B cell (primary cell): Measurements from ENCODE around the gene TRIM9. TPM values are rescaled to one million over a fixed set of nuclear protein-coding genes. Genes with fewer than 3 reads are reported as not detected.

ENCODE experiments used
- ATAC-seq: fragments of 200-7000 bp; cut with Tn5 transposase; one replicate; pipeline ENCODE4 v1.10.0; 2021; ENCODE audit warnings: low read depth, mild to moderate bottlenecking, moderate number of reproducible peaks, moderate library complexity
- CTCF ChIA-PET: fragments of 350-600 bp; sonication (Branson Sonifier 250); formaldehyde crosslinking; loops from one replicate; lab custom pipeline; 2021; ENCODE audit warnings: antibody characterized with exemption, inconsistent platforms; lab: Charles Lee
- POLR2A ChIA-PET: fragments of 350-600 bp; sonication (Branson Sonifier 250); formaldehyde crosslinking; loops from one replicate; lab custom pipeline; 2021; ENCODE audit warnings: antibody characterized with exemption; lab: Charles Lee
- DNase-seq: peaks from one replicate; pipeline ENCODE4 v3.0.0; 2013
- H2AFZ ChIP-seq: 2 replicates; pipeline ENCODE4 v1.6.1; 2012; ENCODE audit warnings: mild to moderate bottlenecking, low read depth, low read length; ENCODE audit not compliant: insufficient read depth, poor library complexity, severe bottlenecking
- H3K27ac ChIP-seq, 2 donors: 1 replicate in 1 of 2; 2 replicates in 1 of 2; pipeline ENCODE4 v1.5.1; 2012 to 2013; ENCODE audit warnings: low read length in 2 of 2, mild to moderate bottlenecking in 2 of 2, moderate library complexity in 1 of 2
- H3K27me3 ChIP-seq, 4 experiments: fragments of 200-600 bp in 1 of 4; sonication (generic) in 1 of 4; replicated peaks in 1 of 4; 1 replicate in 2 of 4; 2 replicates in 2 of 4; pipeline versions ENCODE4 v1.6.1 to v1.7.0; 2013 to 2016; ENCODE audit warnings: low read length in 3 of 4, mild to moderate bottlenecking in 2 of 4, mixed read lengths in 1 of 4, moderate library complexity in 1 of 4; ENCODE audit not compliant: insufficient read depth in 4 of 4, control insufficient read depth in 3 of 4; ENCODE audit errors: control extremely low read depth in 1 of 4
- H3K36me3 ChIP-seq, 2 experiments: replicated peaks in 1 of 2; 1 replicate in 1 of 2; 2 replicates in 1 of 2; pipeline versions ENCODE4 v1.6.1 to v1.7.1; 2013; ENCODE audit warnings: low read length in 1 of 2; ENCODE audit not compliant: insufficient read depth in 2 of 2, control insufficient read depth in 1 of 2; ENCODE audit errors: control extremely low read depth in 1 of 2, extremely low read depth in 1 of 2
- H3K4me1 ChIP-seq, 2 donors: fragments of 200-600 bp in 1 of 2; sonication (generic) in 1 of 2; 1 replicate in 1 of 2; 2 replicates in 1 of 2; pipeline versions ENCODE4 v1.5.1 to v1.6.1; 2013 to 2017; ENCODE audit warnings: low read length in 2 of 2; ENCODE audit not compliant: control insufficient read depth in 2 of 2, insufficient read depth in 2 of 2
- H3K4me2 ChIP-seq: replicated peaks from 2 replicates; pipeline ENCODE3; 2012; ENCODE audit warnings: mild to moderate bottlenecking, low read depth, low read length; ENCODE audit not compliant: poor library complexity, severe bottlenecking
- H3K4me3 ChIP-seq, 5 experiments: fragments of 200-600 bp in 1 of 5; sonication (generic) in 1 of 5; 1 replicate in 3 of 5; 2 replicates in 2 of 5; pipeline versions ENCODE4 v1.5.1 to v1.7.0; 2011 to 2016; ENCODE audit warnings: low read length in 4 of 5, mild to moderate bottlenecking in 4 of 5, low read depth in 2 of 5, control low read depth in 1 of 5, moderate library complexity in 1 of 5; ENCODE audit not compliant: insufficient read depth in 1 of 5; ENCODE audit errors: control extremely low read depth in 1 of 5, extremely low read depth in 1 of 5
- H3K79me2 ChIP-seq: fragments of 200-600 bp; sonication (generic); one replicate; pipeline ENCODE4 v1.6.0; 2016; ENCODE audit warnings: low read length; ENCODE audit not compliant: control insufficient read depth, insufficient read depth
- H3K9ac ChIP-seq: fragments of 200-600 bp; sonication (generic); 2 replicates; pipeline ENCODE4 v1.6.1; 2017; ENCODE audit warnings: mild to moderate bottlenecking, low read length, moderate library complexity
- H3K9me3 ChIP-seq, 3 donors: one replicate each; pipeline versions ENCODE4 v1.6.1 to v1.7.1; 2013; ENCODE audit warnings: low read length in 2 of 3; ENCODE audit not compliant: control insufficient read depth in 2 of 3, insufficient read depth in 1 of 3; ENCODE audit errors: control extremely low read depth in 1 of 3
- H4K20me1 ChIP-seq: 2 replicates; pipeline ENCODE4 v1.6.0; 2012; ENCODE audit warnings: mild to moderate bottlenecking, low read length; ENCODE audit not compliant: insufficient read depth, control insufficient read depth, poor library complexity, severe bottlenecking
- H3K27ac Mint-ChIP-seq: one replicate; pipeline ENCODE4 v1.8.0; 2021; ENCODE audit warnings: mixed read lengths
- H3K27me3 Mint-ChIP-seq: one replicate; pipeline ENCODE4 v1.8.0; 2021; ENCODE audit warnings: mixed read lengths
- H3K4me1 Mint-ChIP-seq: one replicate; pipeline ENCODE4 v1.8.0; 2021; ENCODE audit warnings: mixed read lengths
- H3K4me3 Mint-ChIP-seq: one replicate; pipeline ENCODE4 v1.8.0; 2021; ENCODE audit warnings: mixed read lengths
- H3K9me3 Mint-ChIP-seq: one replicate; pipeline ENCODE4 v1.8.0; 2022; ENCODE audit warnings: mixed read lengths; ENCODE audit not compliant: insufficient read depth
- CTCF ChIP-seq: fragments of 200-600 bp; IDR thresholded peaks from one replicate; pipeline ENCODE4 v1.8.0; 2022; ENCODE audit warnings: antibody characterized with exemption, mild to moderate bottlenecking
- EZH2 ChIP-seq: IDR thresholded peaks from 2 replicates; pipeline ENCODE4 v1.6.1; 2012; ENCODE audit warnings: borderline replicate concordance, low read depth, mild to moderate bottlenecking, moderate library complexity, low read length; ENCODE audit not compliant: insufficient read depth, poor library complexity, severe bottlenecking
- WGBS: methylation state at CpG from one replicate; pipeline ENCODE4 v1.1.5; 2013; ENCODE audit warnings: missing lambda C conversion rate; ENCODE audit not compliant: insufficient coverage; 5-methylcytosine and 5-hydroxymethylcytosine counted together
- intact Hi-C: fragments of 100-400 bp; cut with micrococcal nuclease; formaldehyde crosslinking; loops from one replicate; pipeline ENCODE4 v1.10.0; 2022
- polyA plus RNA-seq: library from polyadenylated mRNA; depleted of rRNA; stranded (reverse); fragments of >200 nt; gene quantifications from 2 replicates; pipeline ENCODE4 v1.2.3, GENCODE V29; 2012
- total RNA-seq, 2 donors: library from RNA; stranded (reverse); fragments of 120-200 nt in 1 of 2; gene quantifications; 1 replicate in 1 of 2; 2 replicates in 1 of 2; pipeline versions ENCODE4 v1.2.3 to v1.2.4, GENCODE V29; 2013 to 2022

The TRIM9 gene
- total and polyA plus RNA-seq, 2 donors (not counting 1 experiment from before 2014, with no cell fraction given) = 0.24 to 0.32 TPM

GRCh38 chr14:50948205-50948604 is 146.7 kb downstream of the TRIM9 start:
- Histone ChIP-seq H3K79me2 (no peaks in the 10 kb centered on the region), H3K9me3 (peaks cover 0 to 10% (median 0%) of the 10 kb centered on the region in 3 donors), H3K4me3 (no peak overlapping the region), H4K20me1 (no peaks in the 10 kb centered on the region), H3K27ac (no peak overlapping the region), H3K27me3 (peaks cover 0 to 19% (median 10%) of the 10 kb centered on the region in 4 experiments), H2AFZ (no peak overlapping the region), H3K9ac (no peak overlapping the region), H3K36me3 (no peaks in the 10 kb centered on the region), H3K4me1 (peaks cover 15 to 18% of the 10 kb centered on the region in 2 donors), H3K4me2 (no peak overlapping the region)
- Mint-ChIP-seq H3K27ac (no peak overlapping the region), H3K9me3 (no peaks in the 10 kb centered on the region), H3K4me3 (no peak overlapping the region), H3K27me3 (peaks cover 12% of the 10 kb centered on the region), H3K4me1 (peaks cover 14% of the 10 kb centered on the region)
- intact Hi-C loops = no loop called here
- TF ChIP-seq CTCF = no peak
- no peak for TF ChIP-seq EZH2
- ATAC-seq (no peak), DNase-seq (no peak)
- POLR2A ChIA-PET = no interaction called here
- CTCF ChIA-PET = no interaction called here
- WGBS = 70% methylated on average over 1 of the region's 2 CpGs

- 92% methylated on average over 1 of the region's 4 CpGs for WGBS
- no peak overlapping the region for H3K27ac Mint-ChIP-seq
- H3K27me3 ChIP-seq = peaks cover 0 to 26% (median 14%) of the 10 kb centered on the region in 4 experiments
These were observed 147.5 kb downstream of the TRIM9 start for GRCh38 chr14:50947446-50947845.

More at GRCh38 chr14:50947446-50947845, 147.5 kb downstream of the TRIM9 start:
- H3K9me3 Mint-ChIP-seq = no peaks in the 10 kb centered on the region
- TF ChIP-seq EZH2 (no peak), CTCF (no peak)
- intact Hi-C loops = no loop called here
- Histone ChIP-seq H3K4me1 (peaks cover 18 to 20% of the 10 kb centered on the region in 2 donors), H3K4me3 (no peak overlapping the region), H4K20me1 (no peaks in the 10 kb centered on the region), H3K4me2 (no peak overlapping the region), H3K79me2 (no peaks in the 10 kb centered on the region), H3K36me3 (no peaks in the 10 kb centered on the region), H3K27ac (no peak overlapping the region), H3K9me3 (peaks cover 0 to 12% (median 0%) of the 10 kb centered on the region in 3 donors), H3K9ac (no peak overlapping the region), H2AFZ (no peak overlapping the region)
- POLR2A ChIA-PET = no interaction called here
- ATAC-seq = no peak
- DNase-seq = no peak
- no peak overlapping the region for H3K4me3 Mint-ChIP-seq
- peaks cover 17% of the 10 kb centered on the region for H3K4me1 Mint-ChIP-seq
- H3K27me3 Mint-ChIP-seq = peaks cover 20% of the 10 kb centered on the region
- CTCF ChIA-PET = no interaction called here
